HCEC 1CT (cell line): ENCODE measurements around the gene COQ10A.
"Not testable (repeated sequence)": the region's sequence is repeated elsewhere in the genome, so short reads cannot be mapped to it uniquely, and the experiment has no call there.

Source experiments
- DNase-seq: peaks from one replicate; pipeline ENCODE4 v3.0.0-alpha.2; 2017

Gene COQ10A

DNA sequence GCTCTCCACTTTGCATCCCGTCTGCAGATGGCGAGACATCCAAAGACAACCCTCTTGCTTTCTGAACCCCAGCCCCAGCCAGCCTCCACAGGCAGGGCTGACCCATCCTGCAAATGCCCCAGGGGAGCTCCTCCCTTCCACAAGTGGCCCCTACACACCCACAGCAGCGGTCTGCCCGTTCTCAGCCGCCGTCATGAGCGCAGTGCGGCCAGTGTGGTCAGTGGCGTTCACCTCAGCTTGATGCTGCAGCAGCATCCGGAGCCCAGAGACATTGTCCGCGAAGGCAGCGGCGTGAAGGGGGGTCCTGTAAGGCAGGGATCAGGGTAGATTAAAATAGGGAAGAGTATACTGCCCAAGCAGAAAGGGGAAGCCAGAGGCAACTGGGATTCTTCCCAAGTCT lies 22.2 kb upstream of the COQ10A start:
- DNase-seq: no peak

GRCh38 chr12:56247923-56248322 lies 18.8 kb upstream of the COQ10A start:
- no peak for DNase-seq

- no peak for DNase-seq
These were observed 18.0 kb upstream of the COQ10A start for GRCh38 chr12:56248711-56249110.

- no peak for DNase-seq
These were observed 14.1 kb upstream of the COQ10A start for GRCh38 chr12:56252649-56253048.

GRCh38 chr12:56253091-56253490 lies 13.7 kb upstream of the COQ10A start:
- no peak for DNase-seq

GRCh38 chr12:56255671-56256070 lies 11.1 kb upstream of the COQ10A start:
- no peak for DNase-seq

DNA sequence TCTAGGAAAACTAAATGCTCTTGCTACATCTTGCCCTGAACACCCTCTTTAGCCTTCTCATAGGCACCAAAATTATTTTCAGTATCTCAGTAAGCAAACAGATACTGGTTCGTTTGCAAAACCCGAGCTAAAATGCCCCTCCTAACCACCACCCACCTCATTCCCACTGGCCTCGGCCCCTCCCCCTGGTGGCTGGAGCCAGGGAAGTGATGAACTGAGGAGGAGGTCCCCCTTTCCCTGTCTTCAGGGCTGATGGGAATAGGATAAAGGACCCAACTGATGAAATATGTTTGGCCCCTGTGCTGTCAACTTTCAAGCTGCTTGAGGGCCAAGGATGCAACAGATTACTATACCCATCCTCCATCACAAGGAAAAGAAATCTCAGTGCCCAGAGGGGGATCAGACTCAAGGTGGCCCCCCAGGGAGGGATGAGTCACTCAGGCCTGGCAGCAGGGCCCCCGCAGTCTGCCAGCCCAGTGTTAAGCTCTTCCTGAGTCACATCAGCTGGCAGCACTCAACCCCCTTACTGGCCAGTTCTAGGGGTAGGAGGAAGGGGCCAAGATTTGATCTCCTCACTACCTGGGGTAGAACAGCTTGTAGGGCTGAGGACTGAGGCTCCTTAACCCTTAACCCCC lies 10.3 kb upstream of the COQ10A start:
- peak; percentile 24 for DNase-seq

DNA sequence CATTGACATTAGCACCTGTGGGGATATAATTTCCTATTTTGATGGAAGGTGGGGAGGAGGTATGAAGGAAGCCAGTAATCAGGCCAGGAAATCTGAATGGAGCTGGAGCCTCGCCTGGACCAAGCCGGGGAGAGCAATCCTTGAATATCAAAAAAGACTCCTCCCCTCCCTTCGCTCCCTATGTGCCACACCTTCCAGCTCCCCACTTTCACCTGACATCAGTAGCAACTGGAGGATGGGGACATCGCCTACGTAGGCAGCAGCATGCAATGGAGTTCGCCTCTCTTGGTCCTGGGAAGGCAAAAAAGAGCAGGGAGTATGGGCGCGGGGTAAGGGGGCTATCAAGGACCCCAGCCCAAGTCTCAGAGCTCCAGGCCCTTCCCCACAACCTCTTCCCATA lies 9.7 kb upstream of the COQ10A start:
- no peak for DNase-seq

DNA sequence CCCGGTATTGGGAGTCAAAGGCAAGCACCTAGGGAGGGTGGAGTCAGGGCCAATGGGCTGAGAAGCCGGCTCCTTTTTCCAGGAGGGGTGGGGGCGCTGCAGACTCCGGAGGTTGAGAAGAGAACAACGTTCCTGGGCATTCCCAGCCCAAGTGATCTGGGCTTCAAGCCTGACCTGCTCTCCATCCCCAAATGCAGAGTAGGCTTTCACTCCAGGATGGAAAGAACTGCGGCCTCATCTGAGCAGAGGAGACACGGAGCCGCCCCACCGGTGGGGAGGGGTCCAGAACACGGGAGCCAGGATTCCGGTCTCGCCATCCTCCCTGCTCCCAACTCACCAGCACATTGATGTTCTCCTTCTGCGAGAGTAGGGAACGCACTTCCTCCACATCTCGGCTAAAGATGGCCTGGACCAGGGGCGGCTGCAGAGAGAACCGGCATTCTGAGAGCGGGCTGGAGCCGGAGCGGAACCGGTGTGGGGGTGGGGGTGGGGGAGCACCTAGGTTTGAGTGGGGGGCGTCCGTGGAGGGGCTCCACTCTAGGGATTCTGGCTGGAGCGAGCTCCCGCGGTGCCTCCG lies 9.2 kb upstream of the COQ10A start:
- DNase-seq: peak; percentile 19

GRCh38 chr12:56258068-56258819 lies 8.5 kb upstream of the COQ10A start, which contains the start of gene ANKRD52:
Gene ANKRD52, minus strand, starts transcription at chr12:56258384. Its CDS starts 115 bp downstream, at chr12:56258269.
- DNase-seq: peak; percentile 83

DNA sequence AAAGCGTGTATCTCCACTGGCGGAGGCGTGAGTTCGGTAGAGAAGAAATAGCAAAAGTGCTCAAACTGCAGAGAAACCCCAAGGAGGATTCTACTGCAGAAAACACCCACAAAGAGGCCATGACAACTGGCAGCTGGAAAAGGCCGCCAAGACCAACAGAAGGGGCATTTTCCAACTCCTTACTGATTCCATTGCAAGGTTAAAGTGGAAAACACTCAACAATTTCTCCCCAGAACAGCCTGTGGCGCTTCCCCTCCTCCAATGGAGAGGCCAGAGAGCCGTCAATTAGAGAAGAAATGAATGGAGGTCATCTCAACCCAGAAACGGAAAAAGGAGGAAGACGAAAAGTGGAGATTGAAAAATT lies 7.9 kb upstream of the COQ10A start:
- no peak for DNase-seq

DNA sequence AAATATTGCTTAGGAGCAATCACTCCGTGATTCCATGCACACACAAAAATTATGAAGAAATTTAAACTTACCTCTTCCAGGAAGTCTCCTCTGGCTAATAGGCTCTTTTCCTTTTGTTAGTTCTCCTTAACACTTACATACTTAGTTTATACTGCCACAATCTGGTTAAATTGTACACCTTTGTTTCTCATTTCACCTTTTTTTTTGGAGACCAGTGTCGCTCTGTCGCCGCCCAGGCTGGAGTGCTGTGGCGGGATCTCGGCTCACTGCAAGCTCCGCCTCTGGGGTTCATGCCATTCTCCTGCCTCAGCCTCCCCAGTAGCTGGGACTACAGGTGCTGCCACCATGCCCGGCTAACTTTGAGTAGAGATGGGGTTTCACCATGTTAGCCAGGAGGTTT lies 6.4 kb upstream of the COQ10A start:
- no peak for DNase-seq

DNA sequence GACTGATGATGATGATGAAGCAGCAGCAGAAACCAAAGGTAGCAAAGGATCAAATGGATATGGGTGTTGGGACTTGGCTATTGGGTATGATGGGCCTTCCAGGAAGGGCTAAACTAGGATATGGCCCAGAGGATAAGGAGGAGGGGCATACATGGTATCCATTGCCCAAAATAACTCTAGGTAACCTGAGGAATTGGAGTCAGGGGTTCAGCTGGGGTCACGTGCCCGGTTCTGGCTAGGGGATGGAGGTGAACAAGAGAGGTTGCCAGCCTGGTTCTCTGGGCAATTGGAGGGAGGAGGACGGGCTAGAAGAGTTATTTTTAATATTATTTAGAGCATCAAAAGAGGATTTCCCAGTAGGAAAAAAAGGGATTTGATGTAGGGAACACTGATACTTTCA lies 5.8 kb upstream of the COQ10A start:
- no peak for DNase-seq

DNA sequence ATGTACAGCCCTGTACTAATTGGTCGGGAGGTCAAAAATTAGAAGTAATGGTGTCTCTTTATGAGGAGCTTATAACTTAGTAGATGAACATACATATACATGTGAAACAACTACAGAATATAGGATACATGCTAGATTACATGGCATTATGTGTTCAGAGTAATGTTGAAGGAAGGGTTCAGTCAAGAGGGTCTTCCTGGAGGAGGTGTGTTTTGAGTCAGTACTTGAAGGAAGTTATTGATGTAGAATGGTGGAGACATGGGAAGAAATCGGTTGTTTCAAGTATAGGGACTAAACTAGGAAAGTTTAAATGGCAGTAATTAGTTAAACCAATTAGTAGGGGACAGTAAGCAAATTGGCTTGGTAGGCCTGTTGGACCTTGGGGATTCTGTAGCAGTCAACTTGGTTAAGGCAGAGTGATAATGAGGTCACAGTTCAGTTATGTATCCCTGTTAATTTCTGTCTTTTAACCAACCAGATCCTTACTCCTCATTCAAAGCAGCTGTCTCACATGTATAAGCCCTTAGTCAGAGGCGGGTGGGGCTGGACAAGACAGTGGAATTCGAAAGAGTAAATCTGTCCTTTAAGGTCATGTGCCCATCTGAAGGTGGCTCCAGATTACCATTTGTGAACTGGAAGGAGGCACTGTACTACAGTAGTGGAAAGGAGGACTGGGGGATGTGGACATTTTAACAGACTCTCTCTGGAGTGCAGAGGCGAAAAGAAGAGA lies 5.1 kb upstream of the COQ10A start:
- DNase-seq: peak; percentile 89

- DNase-seq: not testable (repeated sequence)
These were observed 3.8 kb upstream of the COQ10A start for GRCh38 chr12:56262955-56263354.

- not testable (repeated sequence) for DNase-seq
These were observed 562 bp upstream of the COQ10A start for GRCh38 chr12:56266068-56266692.

GRCh38 chr12:56267443-56268071 lies 815 bp downstream of the COQ10A start:
- DNase-seq: no peak

- peak; percentile 15 for DNase-seq
These were observed 4.3 kb downstream of the COQ10A start for GRCh38 chr12:56271031-56271430.

DNA sequence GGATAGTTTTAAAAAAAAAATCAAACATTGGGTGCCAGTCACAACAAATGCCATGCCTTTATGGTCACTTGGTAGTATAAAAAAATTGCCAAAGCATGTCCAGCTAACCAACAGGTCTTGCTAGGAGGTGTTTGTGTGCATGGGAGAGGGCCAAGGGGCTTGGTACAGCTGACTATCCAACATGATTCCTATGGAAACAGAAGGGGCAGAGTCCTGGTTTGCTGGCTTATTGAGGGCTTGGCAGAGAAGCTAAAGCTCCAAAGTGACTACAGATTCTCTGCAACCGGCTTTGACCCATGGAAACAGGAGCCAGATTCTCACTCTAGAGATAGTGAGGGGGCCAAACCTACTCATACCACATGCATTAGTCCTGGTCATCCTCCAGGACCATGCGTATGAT lies 5.7 kb downstream of the COQ10A start:
- DNase-seq: not testable (repeated sequence)

DNA sequence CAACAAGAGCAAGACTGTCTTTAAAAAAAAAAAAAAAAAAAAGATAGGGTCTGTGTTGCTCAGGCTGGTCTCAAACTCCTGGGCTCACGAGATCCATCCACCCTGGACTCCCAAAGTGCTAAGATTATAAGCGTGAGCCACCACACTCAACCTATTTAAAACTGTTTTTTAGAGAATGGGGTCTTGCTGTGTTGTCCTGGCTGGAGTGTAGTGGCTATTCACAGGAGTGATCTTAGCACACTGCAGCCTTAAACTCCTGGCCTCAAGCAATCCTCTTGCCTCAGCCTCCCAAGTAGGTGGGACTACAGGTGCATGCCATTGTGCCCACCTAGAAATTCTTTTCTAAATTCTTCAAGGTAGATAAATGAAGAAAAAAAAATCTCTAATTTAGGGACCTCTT lies 7.6 kb downstream of the COQ10A start:
- DNase-seq: no peak

DNA sequence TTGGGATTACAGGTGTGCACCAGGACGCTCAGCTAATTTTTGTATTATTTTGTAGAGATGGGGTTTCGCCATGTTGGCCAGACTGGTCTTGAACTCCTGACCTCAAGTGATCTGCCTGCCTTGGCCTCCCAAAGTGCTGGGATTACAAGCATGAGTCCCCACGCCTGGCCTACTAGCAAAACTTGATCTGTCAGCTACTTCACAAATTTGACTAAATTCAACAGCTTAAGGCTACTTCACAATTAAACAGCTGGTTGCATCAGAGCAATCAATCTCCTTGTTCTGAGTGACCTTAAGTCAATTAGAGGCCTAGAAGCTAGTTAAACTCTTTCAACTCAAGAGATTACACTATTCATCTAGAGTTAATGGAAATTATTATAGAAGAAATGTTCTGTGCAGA lies 12.2 kb downstream of the COQ10A start:
- no peak for DNase-seq

GRCh38 chr12:56280849-56281248 lies 14.1 kb downstream of the COQ10A start:
- DNase-seq: no peak

- no peak for DNase-seq
These were observed 15.3 kb downstream of the COQ10A start for GRCh38 chr12:56282030-56282429.
